ENCODE results near the gene LRRC8D. TPM values are rescaled to one million over a fixed set of nuclear protein-coding genes. Genes with fewer than 3 reads are reported as not detected.

The LRRC8D gene
- total RNA-seq, 3 donors from 2014 or later (not counting 1 experiment from before 2014, with no cell fraction given): 16.2 to 26.2 (median 17.1) TPM

- intact Hi-C loops (cut with micrococcal nuclease): no loop called here
- no peaks in the 10 kb centered on the region for H3K36me3 Mint-ChIP-seq
- H3K27me3 Mint-ChIP-seq (ENCODE audit: low read depth in 2 of 2): no peaks in the 10 kb centered on the region
- Histone ChIP-seq H3K36me3 (ENCODE audit: control insufficient read depth, insufficient read depth, low read length) (peaks cover 6% of the 10 kb centered on the region), H3K4me1 (ENCODE audit: control insufficient read depth, insufficient read depth, low read length) (no peaks in the 10 kb centered on the region), H3K4me3 (ENCODE audit: low read length) (no peak overlapping the region), H3K27me3 (ENCODE audit: control insufficient read depth, insufficient read depth, low read length) (no peaks in the 10 kb centered on the region), H3K27ac (ENCODE audit: low read length) (no peak overlapping the region), H3K9me3 (ENCODE audit: control insufficient read depth, insufficient read depth, low read length) (no peaks in the 10 kb centered on the region)
- ATAC-seq (no peak), DNase-seq (no peak)
- peaks cover 35 to 39% of the 10 kb centered on the region in 2 donors for H3K4me1 Mint-ChIP-seq
- TF ChIP-seq CTCF (IDR thresholded peaks at IDR 0.05): no peak
- 85% methylated on average over 10 of the region's 11 CpGs for WGBS (ENCODE audit: insufficient coverage)
- H3K27ac Mint-ChIP-seq: peak overlapping the region in 1 of 2 donors; percentile 8
- no peak overlapping the region for H3K4me3 Mint-ChIP-seq
- H3K9me3 Mint-ChIP-seq: no peaks in the 10 kb centered on the region
Observed at GRCh38 chr1:89896105-89896942, 75.5 kb downstream of the LRRC8D start.

GRCh38 chr1:89897347-89898133 is 76.7 kb downstream of the LRRC8D start:
- intact Hi-C loops (cut with micrococcal nuclease): no loop called here
- Histone ChIP-seq H3K9me3 (ENCODE audit: control insufficient read depth, insufficient read depth, low read length) (no peaks in the 10 kb centered on the region), H3K27me3 (ENCODE audit: control insufficient read depth, insufficient read depth, low read length) (no peaks in the 10 kb centered on the region), H3K27ac (ENCODE audit: low read length) (no peak overlapping the region), H3K4me3 (ENCODE audit: low read length) (no peak overlapping the region), H3K36me3 (ENCODE audit: control insufficient read depth, insufficient read depth, low read length) (peaks cover 6% of the 10 kb centered on the region), H3K4me1 (ENCODE audit: control insufficient read depth, insufficient read depth, low read length) (no peaks in the 10 kb centered on the region)
- Mint-ChIP-seq H3K4me1 (peaks cover 25 to 35% of the 10 kb centered on the region in 2 donors), H3K4me3 (no peak overlapping the region), H3K27me3 (ENCODE audit: low read depth in 2 of 2) (no peaks in the 10 kb centered on the region), H3K36me3 (no peaks in the 10 kb centered on the region), H3K27ac (no peak overlapping the region), H3K9me3 (no peaks in the 10 kb centered on the region)
- TF ChIP-seq CTCF (IDR thresholded peaks at IDR 0.05): no peak
- WGBS (ENCODE audit: insufficient coverage): 83% methylated on average over 5 of the region's 8 CpGs
- ATAC-seq (no peak), DNase-seq (no peak)

GRCh38 chr1:89898150-89898549 is 77.3 kb downstream of the LRRC8D start:
- no peak for ATAC-seq
- H3K4me1 Mint-ChIP-seq: peaks cover 26 to 37% of the 10 kb centered on the region in 2 donors
- H3K27ac Mint-ChIP-seq: no peak overlapping the region
- Histone ChIP-seq H3K36me3 (ENCODE audit: control insufficient read depth, insufficient read depth, low read length) (peaks cover 6% of the 10 kb centered on the region), H3K4me1 (ENCODE audit: control insufficient read depth, insufficient read depth, low read length) (no peaks in the 10 kb centered on the region), H3K27me3 (ENCODE audit: control insufficient read depth, insufficient read depth, low read length) (no peaks in the 10 kb centered on the region), H3K9me3 (ENCODE audit: control insufficient read depth, insufficient read depth, low read length) (no peaks in the 10 kb centered on the region), H3K27ac (ENCODE audit: low read length) (no peak overlapping the region), H3K4me3 (ENCODE audit: low read length) (no peak overlapping the region)
- intact Hi-C loops (cut with micrococcal nuclease): no loop called here
- no peaks in the 10 kb centered on the region for H3K36me3 Mint-ChIP-seq
- DNase-seq: no peak
- no peak overlapping the region for H3K4me3 Mint-ChIP-seq
- no peak for TF ChIP-seq CTCF (IDR thresholded peaks at IDR 0.05)
- H3K9me3 Mint-ChIP-seq: no peaks in the 10 kb centered on the region
- 93% methylated on average over 6 of the region's 6 CpGs for WGBS (ENCODE audit: insufficient coverage)
- no peaks in the 10 kb centered on the region for H3K27me3 Mint-ChIP-seq (ENCODE audit: low read depth in 2 of 2)

Data from natural killer cell (primary cell).